SIG-M5 treated with dmso at 0.1 percent for 504 hours (cell line): ENCODE measurements around the gene SLC25A3.

Experiments used
- DNase-seq: peaks from one replicate; lab custom pipeline; 2025; ENCODE audit not compliant: unreplicated experiment; lab: John Stamatoyannopoulos, UW

The SLC25A3 gene

DNA sequence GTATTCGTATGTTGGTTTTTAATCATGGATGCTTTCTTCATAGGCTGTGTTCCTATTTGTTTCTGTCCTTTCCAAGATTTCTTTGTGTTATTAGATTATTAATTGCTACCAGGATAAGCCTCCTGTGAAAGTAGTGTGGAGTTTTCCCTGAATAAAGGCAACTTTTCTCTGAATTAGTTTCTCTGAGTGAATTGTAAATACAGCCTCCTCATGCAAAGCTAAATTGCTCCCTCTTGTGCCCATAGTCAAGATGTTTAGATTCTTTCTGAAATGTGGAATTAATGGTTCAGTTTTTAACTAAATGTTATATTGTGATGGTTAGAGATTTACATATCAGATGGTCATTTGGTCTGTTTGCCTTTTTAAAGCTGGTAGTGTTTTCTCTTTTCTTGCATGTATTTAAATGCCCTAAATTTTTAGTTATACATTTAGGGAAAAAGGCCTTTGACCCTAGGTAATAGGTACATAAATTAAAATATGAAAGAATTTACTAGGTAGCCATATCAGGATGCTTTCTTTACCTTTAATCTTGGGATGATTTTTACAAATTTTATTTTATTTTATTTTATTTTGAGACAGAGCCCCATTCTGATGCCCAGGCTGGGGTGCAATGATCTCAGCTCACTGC, 60.5 kb downstream of the SLC25A3 start:
- DNase-seq = peak; percentile 71
